NCI-H524 (cell line): ENCODE data around the gene DVL3.
"Not testable (repeated sequence)": the region's sequence is repeated elsewhere in the genome, so short reads cannot be mapped to it uniquely, and the experiment has no call there.

Experiments
- DNase-seq, 2 experiments: peaks; one replicate each; lab custom pipeline; 2025; lab: John Stamatoyannopoulos, UW

Gene DVL3

DNA sequence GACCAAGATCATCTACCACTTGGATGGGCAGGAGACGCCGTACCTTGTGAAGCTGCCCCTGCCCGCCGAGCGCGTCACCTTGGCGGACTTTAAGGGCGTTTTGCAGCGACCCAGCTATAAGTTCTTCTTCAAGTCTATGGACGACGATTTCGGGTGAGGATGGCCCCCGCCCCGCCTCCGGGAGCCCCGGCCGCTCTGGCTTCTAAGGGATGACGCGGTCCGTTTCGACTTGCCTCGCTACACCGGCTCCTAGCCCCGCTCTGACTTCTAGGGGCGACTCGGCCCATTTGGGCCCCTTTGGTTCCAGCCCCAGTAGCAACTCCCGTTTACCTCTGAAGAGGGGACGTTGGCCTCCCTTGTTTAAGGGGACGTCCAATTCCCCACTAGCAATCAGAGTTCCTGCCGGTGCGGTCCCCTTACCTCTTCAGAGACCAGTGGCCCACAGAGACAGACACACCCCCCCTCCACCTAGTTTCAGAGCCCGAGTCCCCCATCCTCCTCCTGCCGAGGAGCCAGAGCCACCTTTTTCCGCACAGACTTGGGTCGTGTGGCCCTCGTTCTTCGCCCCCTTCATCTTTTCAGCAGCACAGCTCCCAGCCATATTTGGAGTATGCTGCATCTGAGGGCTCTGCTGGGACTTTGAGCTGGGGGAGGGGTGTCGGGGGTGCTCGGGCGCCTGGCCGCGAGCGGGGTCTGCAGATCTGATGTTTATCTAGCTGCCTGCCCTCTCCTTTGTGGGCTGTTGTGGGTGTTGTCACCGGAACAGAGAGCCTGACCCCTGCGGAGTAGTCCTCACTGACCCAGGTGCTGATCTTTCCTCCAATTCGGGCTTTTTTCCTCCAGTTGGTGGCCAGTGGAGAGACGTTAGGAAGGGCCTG, 706 bp downstream of the DVL3 start:
- DNase-seq = peak; percentile 39 to 56

DNA sequence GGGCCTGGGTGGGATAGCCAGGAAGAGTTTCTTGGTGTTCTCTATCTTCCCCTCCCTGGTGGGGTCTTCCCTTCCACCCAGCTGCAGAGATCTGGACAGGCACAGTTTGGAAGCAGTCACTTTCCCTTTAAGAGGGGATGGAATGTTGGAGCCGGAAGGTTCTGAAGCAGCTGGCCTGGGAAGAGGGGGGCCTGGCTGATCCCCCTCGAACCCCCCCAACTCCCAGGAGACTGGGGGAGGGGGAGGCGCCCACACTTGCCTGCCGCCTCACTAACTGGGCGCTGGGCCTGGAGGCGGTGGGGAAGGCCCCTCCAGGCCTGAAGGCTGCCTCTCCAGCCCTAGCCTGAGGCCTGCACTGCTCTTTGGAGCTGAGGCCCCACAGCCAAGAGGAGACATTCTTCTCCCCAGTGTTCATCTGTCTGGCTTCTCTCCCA, 1.4 kb downstream of the DVL3 start:
- DNase-seq = peak; percentile 41 to 83

DNA sequence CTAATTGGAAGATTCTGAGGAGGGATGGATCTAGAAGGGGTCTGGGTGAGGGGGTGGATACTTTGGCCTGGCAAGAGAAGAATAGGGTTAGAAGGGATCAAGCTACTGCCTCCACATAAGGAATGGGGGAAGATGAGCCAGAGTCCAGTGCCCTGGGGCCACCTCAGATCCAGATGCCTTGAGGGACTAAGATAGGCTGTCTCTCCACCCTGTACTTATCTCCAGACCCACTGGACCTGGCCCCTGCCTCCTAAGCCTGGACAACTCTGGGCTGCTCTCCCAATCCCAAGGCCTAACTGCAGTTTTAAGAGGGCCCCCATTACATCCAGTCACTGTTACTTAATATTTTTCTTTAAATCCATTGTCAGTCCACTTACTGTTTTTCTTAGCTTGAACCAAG, 2.0 kb downstream of the DVL3 start:
- no peak for DNase-seq

DNA sequence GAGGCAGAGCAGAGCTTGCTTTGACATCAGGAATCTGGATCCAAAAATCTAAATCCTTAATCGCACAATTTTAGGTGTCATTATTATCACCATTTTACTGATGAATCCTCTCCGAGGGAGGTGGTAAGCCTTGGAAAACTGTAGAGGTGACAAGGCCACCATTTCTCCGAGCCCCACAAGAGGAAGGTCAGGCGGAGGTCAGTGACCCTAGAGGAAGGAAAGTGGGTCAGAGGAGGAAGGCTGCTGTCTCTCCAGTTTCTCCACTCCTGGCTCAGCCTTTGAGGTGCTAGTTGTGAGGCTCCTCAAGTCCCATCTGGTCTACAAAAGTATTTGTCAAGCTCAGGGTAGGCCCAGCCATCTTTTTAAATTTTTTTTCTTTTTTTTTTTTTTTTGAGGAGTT, 3.2 kb downstream of the DVL3 start:
- DNase-seq = no peak

DNA sequence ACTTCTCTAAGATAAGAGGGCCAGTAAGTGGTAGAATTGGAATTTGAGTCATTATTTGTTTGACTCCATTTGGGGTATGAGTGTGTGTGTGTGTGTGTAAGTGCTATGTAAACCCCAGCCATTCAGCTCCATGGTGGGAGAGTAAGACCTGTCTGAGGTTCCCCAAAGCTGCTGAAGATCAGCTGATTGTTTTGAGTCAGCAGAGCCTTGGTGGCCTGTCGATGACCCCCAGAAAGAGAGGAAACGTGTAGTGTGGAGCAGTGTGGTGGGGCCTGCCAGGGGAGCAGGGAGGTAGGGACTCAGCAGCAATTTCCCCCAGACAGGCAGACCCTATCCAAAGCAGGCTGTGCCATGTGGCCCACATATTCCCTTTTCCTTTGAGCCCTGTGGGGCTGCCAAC, 5.3 kb downstream of the DVL3 start:
- DNase-seq = no peak

DNA sequence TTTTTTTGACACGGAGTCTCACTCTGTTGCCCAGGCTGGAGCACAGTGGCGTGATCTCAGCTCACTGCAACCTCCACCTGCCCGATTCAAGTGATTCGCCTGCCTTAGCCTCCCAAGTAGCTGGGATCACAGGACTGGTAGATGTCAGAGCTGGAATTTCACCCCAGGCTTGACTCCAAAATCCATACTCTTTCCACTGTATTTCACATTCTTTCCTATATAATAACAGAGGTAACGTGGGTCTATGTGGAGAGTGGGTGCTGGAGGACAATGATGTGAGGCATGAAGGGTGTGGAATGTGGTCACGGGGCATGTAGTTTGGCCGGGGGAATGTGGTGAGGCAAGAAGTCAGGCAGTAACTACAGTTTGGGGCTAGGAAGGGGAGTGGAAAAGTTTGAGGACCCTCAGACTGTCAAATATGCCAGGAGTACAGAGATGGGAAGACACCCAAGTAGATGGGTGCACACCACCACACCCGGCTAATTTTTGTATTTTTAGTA, 7.4 kb downstream of the DVL3 start:
- DNase-seq = not testable (repeated sequence)

DNA sequence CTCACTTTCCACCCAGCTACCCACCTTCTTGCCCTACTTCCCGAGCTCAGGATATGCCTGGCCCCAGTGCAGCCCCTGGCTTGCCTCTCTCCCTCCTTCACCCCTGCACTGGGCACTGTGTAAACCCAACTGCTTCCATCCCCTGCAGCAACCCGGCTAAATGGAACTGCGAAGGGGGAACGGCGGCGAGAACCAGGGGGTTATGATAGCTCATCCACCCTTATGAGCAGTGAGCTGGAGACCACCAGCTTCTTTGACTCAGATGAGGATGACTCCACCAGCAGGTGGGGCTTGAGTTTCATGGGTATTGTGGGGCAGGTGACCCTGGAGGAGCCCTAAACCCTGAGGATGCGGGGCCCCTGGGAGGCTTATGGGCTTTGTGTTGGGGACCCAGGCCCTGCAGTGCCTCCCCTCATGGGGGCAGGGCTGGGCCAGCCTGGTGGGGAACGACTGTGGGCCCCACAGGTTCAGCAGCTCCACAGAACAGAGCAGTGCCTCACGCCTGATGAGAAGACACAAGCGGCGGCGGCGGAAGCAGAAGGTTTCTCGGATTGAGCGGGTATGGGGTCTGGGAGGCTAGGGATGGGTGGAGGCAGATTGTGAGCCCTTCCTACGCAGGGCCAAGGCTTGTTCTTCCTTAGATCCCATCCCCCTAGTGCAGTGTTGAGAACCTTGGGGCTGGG, 9.6 kb downstream of the DVL3 start:
- DNase-seq = no peak

DNA sequence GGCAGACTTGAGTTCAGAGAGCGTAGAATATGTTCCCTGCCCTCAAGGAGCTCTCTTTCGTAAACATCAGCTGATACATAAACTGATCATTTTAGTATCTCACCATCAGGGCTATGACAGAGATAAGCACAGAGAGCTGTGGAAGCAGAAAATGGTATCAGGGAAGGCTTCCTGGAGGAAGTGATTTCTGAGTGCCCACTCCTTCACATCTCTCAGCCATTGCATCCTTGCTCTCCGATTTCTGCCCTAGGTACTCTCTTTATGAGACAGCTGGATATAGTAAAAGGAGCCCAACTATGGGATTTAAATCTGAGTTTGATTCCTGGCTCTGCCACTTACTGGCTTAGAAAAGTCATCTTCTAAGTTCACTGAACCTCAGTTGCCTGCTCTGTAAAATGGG, 10.4 kb downstream of the DVL3 start:
- DNase-seq = no peak

DNA sequence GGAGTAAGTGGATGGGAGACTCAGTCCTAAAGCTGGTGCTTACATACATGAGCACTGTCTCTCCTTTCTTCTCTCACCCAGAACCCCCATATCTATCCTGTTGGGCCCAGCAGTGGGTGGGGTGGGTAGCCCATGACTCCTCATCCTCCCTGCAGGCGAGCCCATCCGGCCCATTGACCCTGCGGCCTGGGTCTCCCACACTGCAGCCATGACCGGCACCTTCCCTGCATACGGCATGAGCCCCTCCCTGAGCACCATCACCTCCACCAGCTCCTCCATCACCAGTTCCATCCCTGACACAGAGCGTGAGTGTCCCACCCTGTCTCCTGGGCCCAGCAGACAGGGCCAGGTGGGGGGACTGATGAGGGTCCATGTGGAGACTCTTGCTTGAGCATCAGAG, 11.5 kb downstream of the DVL3 start:
- DNase-seq = no peak

DNA sequence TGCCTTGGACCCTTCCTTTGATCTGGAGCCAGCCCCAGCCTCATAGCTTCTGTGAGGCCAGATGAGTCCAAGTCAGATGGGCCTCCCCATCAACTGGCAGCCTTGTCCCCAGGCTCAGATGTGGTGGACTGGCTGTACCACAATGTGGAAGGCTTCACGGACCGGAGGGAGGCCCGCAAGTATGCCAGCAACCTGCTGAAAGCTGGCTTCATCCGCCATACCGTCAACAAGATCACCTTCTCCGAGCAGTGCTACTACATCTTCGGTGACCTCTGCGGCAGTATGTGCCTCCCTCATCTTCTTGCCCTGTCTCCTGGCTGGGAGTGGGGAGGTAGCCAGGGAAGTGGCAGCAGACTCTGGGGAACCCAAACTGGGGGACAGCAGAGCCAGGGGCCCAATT, 12.6 kb downstream of the DVL3 start:
- DNase-seq = no peak

DNA sequence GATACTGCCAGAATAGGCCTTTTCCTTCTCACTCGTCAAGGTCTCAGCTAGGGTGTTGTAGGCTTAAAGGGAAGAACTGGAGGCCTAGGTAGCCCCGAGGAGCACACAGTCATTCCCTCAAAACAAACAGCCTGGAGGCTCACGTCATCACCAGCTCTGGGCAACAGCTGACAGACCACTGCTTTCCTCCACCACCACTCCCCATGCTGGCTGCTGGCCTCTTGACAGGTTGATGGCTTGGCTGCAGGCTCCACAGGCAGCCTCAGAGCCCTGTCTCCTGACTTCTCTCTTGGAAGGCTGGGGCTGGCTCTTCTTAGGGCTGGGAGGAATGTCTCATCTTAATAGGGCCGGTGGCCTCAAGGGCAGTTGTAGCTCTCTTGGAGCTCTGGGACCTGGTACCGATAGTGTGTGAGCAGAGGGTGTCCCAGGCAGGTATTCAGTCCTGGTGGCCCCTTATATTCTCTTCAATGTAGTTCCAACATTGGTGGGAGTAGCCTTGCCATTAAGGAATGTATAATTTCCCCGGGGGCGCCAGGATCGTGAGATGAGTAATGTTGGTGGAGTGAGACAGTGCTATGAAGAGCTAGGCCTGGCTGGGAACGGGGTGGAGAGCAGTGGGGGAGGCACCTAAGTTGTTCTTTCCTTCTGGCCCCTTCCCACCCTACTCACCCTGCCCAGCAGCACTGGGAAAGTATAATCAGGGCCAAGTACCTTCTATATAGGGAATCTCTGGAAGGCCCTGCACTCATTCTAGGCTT, 13.4 kb downstream of the DVL3 start:
- no peak for DNase-seq

DNA sequence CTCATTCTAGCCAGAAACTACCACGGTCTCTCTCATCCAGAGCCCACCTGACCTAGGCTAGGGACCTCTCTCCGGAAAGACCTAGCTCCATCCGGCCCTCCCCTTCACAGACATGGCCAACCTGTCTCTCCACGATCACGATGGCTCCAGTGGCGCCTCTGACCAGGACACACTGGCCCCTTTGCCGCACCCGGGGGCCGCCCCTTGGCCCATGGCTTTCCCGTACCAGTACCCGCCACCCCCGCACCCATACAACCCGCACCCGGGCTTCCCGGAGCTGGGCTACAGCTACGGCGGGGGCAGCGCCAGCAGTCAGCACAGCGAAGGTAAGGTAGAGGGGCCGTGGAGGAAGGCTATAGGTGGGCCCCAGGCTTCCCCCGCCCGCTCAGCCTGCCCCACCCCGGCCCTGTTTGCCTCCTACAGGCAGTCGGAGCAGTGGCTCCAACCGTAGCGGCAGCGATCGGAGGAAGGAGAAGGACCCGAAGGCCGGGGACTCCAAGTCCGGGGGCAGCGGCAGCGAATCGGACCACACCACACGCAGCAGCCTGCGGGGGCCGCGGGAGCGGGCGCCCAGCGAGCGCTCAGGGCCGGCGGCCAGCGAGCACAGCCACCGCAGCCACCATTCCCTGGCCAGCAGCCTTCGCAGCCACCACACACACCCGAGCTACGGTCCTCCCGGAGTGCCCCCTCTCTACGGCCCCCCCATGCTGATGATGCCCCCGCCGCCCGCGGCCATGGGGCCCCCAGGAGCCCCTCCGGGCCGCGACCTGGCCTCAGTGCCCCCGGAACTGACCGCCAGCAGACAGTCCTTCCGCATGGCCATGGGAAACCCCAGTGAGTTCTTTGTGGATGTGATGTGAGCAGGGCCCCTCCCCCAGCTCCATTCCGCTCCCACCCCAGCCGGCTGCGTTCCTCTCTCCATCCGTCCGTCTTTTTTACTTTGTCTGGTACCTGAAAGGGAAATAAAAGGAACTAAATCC, 15.0 kb downstream of the DVL3 start:
- DNase-seq = no peak

DNA sequence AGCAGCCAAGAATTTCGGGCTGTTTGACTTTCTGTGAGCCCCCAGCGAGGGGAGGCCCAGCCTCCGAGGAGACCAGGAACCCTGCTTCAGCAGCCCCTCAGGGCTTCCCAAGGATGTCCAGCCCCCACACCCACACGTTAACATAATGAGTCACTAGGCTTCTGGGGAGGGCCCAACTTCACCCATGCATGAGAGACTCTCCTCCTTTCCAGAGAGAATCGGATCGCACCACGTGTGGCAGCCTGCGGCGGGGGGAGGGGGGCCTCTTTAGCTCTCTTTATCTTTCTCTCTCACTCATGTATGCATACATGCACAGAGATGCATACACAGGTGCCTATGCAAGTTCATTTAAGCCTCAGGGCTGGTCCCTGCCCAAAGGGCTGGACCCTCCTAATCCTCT, 16.4 kb downstream of the DVL3 start:
- DNase-seq = no peak

DNA sequence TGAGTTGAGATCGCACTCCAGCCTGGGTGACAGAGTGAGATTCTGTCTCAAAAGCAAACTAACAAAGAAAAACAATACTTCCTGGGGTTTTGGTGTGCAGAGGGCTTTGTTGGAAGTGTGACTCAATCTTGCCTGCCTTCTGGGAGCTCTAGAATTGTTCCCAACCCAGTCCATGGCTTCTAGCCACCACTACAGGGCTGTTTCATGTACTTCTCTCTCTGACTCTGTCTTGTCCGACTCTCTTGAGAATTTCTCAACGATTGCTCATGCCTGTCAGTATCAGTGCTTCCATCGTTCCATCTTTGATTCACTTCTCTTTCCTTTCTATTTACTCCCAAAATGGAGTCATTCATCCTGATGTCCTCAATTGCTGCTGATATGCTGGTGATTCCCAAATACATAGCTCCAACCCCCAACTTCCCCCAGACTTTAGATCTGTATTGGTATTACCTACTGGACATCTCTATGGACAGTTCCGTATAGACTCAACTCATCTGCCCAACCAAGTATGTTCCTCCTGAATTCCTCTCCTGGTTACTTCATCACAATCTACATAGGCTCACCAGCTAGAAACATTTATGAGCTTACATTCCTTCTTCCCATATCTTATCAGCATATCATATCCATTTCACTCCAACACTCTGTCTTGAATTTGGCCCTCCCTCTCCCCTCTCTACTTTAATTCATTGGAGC, 17.6 kb downstream of the DVL3 start:
- no peak for DNase-seq

DNA sequence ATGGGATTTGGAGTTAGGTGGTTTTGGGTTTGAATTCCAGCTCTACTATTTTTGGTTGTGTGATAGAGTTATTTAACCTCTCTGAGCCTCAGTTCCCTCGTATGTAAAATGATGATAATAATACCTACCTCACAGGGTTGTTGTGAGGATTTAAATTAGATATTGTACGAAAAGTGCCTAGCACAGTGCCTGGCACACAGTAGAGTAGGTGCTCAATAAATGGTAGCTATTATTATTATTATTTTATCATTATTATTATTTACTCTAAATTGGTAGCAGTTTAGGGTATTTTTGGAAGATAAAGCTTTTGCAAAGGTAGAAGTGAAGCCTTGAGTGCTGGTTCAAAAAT, 18.2 kb downstream of the DVL3 start:
- no peak for DNase-seq

DNA sequence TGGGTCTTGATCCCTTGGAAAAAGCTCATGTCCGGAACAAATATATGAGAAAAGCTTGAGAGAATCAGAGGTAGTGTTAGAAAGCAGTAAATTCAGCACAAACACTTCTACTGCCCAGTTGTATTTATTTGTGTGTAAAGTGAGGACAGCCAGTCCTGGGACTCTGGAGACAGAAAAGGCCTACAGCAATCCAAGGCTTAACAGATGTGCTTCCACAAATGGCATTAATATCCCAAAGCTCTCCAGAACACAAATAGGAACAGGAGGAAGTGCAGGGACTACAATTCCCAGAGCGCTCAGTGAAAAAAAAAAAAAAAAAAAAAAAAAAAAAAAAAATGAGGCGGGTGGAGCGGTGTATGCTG, 19.1 kb downstream of the DVL3 start:
- DNase-seq = no peak

DNA sequence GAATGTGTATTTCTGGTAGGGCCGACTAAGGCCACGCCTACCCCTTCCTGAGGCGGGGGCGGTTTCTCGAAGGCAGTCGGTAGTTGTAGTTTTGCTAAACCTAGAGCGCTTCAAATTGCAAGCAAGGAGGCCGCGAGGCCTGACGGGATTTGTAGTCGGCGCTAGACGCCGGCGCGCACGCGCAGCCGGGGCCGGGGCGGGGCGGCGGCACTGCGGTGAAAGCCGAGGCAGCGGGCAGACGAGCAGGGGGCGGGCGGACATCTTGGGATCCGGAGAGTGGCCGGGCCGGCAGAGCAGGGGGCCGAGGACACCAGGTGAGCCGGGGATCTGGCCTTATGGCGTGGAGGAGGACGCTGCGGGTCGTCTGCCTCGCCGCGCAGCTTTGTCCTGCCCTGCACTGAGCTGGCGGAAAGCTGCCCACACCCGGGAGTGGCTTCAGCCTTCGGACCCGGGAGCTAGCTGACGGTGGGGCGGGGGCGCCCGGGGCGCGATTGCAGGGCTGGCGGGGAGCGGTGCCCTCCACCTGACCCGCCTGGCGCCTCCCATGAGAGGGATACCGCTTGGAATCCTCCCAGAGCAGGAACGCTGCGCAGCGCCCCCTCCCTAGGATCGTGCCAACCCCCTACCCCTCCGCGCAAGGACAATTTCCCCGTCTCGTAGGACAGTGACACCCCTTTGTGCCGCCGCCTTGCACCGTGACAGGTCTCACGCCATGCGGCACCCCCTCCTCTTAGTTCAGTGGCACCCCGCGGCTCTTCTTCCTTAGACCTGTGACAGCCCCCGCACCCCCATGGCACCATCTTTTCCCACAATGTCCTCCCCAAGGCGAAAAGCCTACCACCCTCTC, 19.7 kb downstream of the DVL3 start, which contains the start of gene AP2M1:
Gene AP2M1 (plus strand): TSS at position 210 of the 847 bp plus-strand sequence. CDS start 2,139 bp downstream, outside the sequence.
- DNase-seq = peak; percentile 99 to 100

DNA sequence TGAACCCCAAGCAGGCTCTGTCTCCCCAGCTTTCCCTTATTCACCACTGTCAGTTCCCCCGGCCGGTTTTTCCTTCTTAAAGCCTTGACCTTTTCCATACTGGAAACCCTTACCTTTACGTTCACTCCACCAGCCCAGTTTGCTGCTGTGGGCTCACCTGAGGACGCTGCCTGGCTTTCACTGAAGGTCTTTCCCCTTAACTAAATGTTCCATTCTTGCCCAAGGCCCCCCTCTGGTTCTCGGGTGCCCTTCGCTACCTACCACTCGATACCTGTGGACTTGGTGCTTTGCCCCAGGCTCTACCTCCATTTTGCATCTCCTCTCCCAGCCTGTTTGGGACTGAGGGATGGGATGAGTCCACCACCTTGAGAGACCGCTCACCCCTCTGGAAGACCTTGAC, 20.3 kb downstream of the DVL3 start:
- DNase-seq = no peak

DNA sequence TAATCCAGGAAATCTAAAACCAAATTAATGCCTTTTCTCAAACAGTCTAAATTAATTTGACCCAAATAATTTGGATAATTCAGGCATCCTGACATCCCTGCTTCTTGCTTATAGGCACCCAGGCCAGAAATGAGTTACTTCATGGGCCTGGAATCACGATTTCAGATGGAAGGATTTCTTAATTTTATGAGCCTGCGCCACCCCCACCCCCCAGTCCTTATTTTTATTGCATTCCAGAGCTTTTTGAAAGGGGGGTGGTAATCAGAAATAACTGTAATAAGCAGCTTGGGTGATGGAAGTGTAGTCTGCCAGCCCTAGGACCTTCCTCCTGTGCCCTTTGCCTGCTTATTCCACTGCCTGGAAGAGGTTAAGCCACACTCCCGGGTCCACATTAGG, 20.8 kb downstream of the DVL3 start:
- no peak for DNase-seq
